Uterus (tissue), 4 donors: ENCODE data around the gene RSPH6A. TPM values are rescaled to one million over a fixed set of nuclear protein-coding genes. Genes with fewer than 3 reads are reported as not detected.

Source experiments
- DNase-seq, 2 donors: peaks; one replicate each; pipeline ENCODE4 v3.0.0-alpha.2; 2019 to 2020
- H3K27ac ChIP-seq, 2 donors: fragments of 200-600 bp; sonication (generic); 1 replicate in 1 of 2; 2 replicates in 1 of 2; pipeline ENCODE4 v1.5.1; 2016 to 2018
- H3K27me3 ChIP-seq, 2 donors: fragments of 200-600 bp; sonication (generic); one replicate each; pipeline ENCODE4 v1.5.1; 2018 to 2019; ENCODE audit warnings: control low read depth in 1 of 2
- H3K36me3 ChIP-seq, 2 donors: fragments of 200-600 bp; sonication (generic); one replicate each; pipeline ENCODE4 v1.5.1; 2019; ENCODE audit warnings: control low read depth in 1 of 2
- H3K4me1 ChIP-seq, 2 donors: fragments of 200-600 bp; sonication (generic); one replicate each; pipeline ENCODE4 v1.5.1; 2018 to 2019; ENCODE audit warnings: control low read depth in 1 of 2
- H3K4me3 ChIP-seq, 2 donors: fragments of 200-600 bp; sonication (generic); 1 replicate in 1 of 2; 2 replicates in 1 of 2; pipeline ENCODE4 v1.5.1; 2018 to 2019; ENCODE audit warnings: mild to moderate bottlenecking in 1 of 2
- H3K9me3 ChIP-seq, 2 donors: fragments of 200-600 bp; sonication (generic); one replicate each; pipeline ENCODE4 v1.5.1; 2019; ENCODE audit warnings: control low read depth in 1 of 2
- CTCF ChIP-seq, 4 experiments: fragments of 200-600 bp in 2 of 4; fragments of 450-650 bp in 2 of 4; sonication (generic) in 2 of 4; IDR thresholded peaks; one replicate each; pipeline ENCODE4 v1.5.1; 2016 to 2019; ENCODE audit warnings: antibody characterized with exemption in 4 of 4, mild to moderate bottlenecking in 2 of 4, moderate library complexity in 1 of 4
- POLR2A ChIP-seq, 2 donors: fragments of 450-650 bp; IDR thresholded peaks; one replicate each; pipeline ENCODE4 v1.6.1; 2016; ENCODE audit warnings: antibody characterized with exemption in 2 of 2, mild to moderate bottlenecking in 1 of 2, moderate library complexity in 1 of 2
- intact Hi-C: fragments of 100-400 bp; cut with DNase I; formaldehyde crosslinking; loops from one replicate; pipeline ENCODE4 v1.15.1; 2023; ENCODE audit warnings: low total_unique reads
- total RNA-seq, 4 donors: library from RNA; depleted of rRNA in 3 of 4; stranded (reverse); fragments of >200 nt in 3 of 4; gene quantifications; one replicate each; pipeline versions ENCODE4 v1.1.0 to v1.2.4, GENCODE V29; 2014 to 2023
- donor health status: DM: yes; HTN: yes; CAD: no.

Gene RSPH6A
- total RNA-seq, 4 donors from 2014 or later: 0.14 to 0.40 TPM; not detected in 2

- intact Hi-C loops: no loop called here
- DNase-seq: no peak
- H3K4me3 ChIP-seq: no peak overlapping the region
- no peaks in the 10 kb centered on the region for H3K9me3 ChIP-seq
- TF ChIP-seq POLR2A (IDR thresholded peaks at IDR 0.05) (no peak), CTCF (IDR thresholded peaks at IDR 0.05) (no peak)
- no peaks in the 10 kb centered on the region for H3K4me1 ChIP-seq
- no peaks in the 10 kb centered on the region for H3K36me3 ChIP-seq
- no peak overlapping the region for H3K27ac ChIP-seq
- no peaks in the 10 kb centered on the region for H3K27me3 ChIP-seq
Observed at GRCh38 chr19:45814166-45814780, 835 bp downstream of the RSPH6A start.

- TF ChIP-seq POLR2A (IDR thresholded peaks at IDR 0.05): no peak
- TF ChIP-seq CTCF (IDR thresholded peaks at IDR 0.05): no peak
- DNase-seq: no peak
- Histone ChIP-seq H3K4me3 (no peak overlapping the region), H3K9me3 (no peaks in the 10 kb centered on the region), H3K4me1 (no peaks in the 10 kb centered on the region), H3K36me3 (no peaks in the 10 kb centered on the region), H3K27me3 (no peaks in the 10 kb centered on the region), H3K27ac (no peak overlapping the region)
- intact Hi-C loops: no loop called here
Observed at GRCh38 chr19:45812297-45812696, 2.8 kb downstream of the RSPH6A start.

- TF ChIP-seq CTCF (IDR thresholded peaks at IDR 0.05): no peak
- H3K36me3 ChIP-seq: no peaks in the 10 kb centered on the region
- intact Hi-C loops: no loop called here
- H3K9me3 ChIP-seq: no peaks in the 10 kb centered on the region
- no peaks in the 10 kb centered on the region for H3K27me3 ChIP-seq
- DNase-seq: no peak
- no peak overlapping the region for H3K27ac ChIP-seq
- no peak overlapping the region for H3K4me3 ChIP-seq
- no peaks in the 10 kb centered on the region for H3K4me1 ChIP-seq
Observed at GRCh38 chr19:45809643-45810159, 5.4 kb downstream of the RSPH6A start.

- DNase-seq: no peak
- H3K27ac ChIP-seq: no peak overlapping the region
- H3K36me3 ChIP-seq: no peaks in the 10 kb centered on the region
- no peak overlapping the region for H3K4me3 ChIP-seq
- H3K9me3 ChIP-seq: no peaks in the 10 kb centered on the region
- no peaks in the 10 kb centered on the region for H3K27me3 ChIP-seq
- intact Hi-C loops: no loop called here
- H3K4me1 ChIP-seq: no peaks in the 10 kb centered on the region
- TF ChIP-seq POLR2A (IDR thresholded peaks at IDR 0.05) (no peak), CTCF (IDR thresholded peaks at IDR 0.05) (no peak)
Observed at GRCh38 chr19:45805719-45806118, 9.4 kb downstream of the RSPH6A start.

- no peak for DNase-seq
- H3K9me3 ChIP-seq: no peaks in the 10 kb centered on the region
- intact Hi-C loops: no loop called here
- H3K4me1 ChIP-seq: no peaks in the 10 kb centered on the region
- TF ChIP-seq POLR2A (IDR thresholded peaks at IDR 0.05) (no peak), CTCF (IDR thresholded peaks at IDR 0.05) (no peak)
- no peaks in the 10 kb centered on the region for H3K27me3 ChIP-seq
- no peak overlapping the region for H3K4me3 ChIP-seq
- no peaks in the 10 kb centered on the region for H3K36me3 ChIP-seq
- no peak overlapping the region for H3K27ac ChIP-seq
Observed at GRCh38 chr19:45804959-45805230, 10.2 kb downstream of the RSPH6A start.
